A673 (cell line): Measurements from ENCODE around the gene PYGM. TPM values are rescaled to one million over a fixed set of nuclear protein-coding genes. Genes with fewer than 3 reads are reported as not detected.

Experiments
- BruUV-seq: library from RNA; stranded (reverse); fragments of 400-500 nt; replicated peaks from 2 replicates; lab custom pipeline; 2021; lab: Mats Ljungman, UMichigan
- CTCF ChIA-PET: fragments of 300-600 bp; sonication (Branson Sonifier 250); formaldehyde crosslinking; loops from one replicate; lab custom pipeline; 2022; ENCODE audit warnings: antibody characterized with exemption; lab: Charles Lee
- POLR2A ChIA-PET: fragments of 300-600 bp; sonication (Branson Sonifier 250); formaldehyde crosslinking; loops from one replicate; lab custom pipeline; 2022; ENCODE audit warnings: antibody characterized with exemption; ENCODE audit not compliant: low non-redundant PET; lab: Charles Lee
- DNase-seq: peaks from one replicate; pipeline ENCODE4 v3.0.0-alpha.2; 2015; ENCODE audit warnings: low spot score
- H3K27ac ChIP-seq: fragments of 200-600 bp; sonication (generic); 2 replicates; pipeline ENCODE4 v1.5.1; 2016; ENCODE audit warnings: mixed run types, low read depth, mild to moderate bottlenecking, mixed read lengths, antibody characterized with exemption, low read length; ENCODE audit not compliant: poor library complexity, severe bottlenecking
- H3K27me3 ChIP-seq: fragments of 200-600 bp; sonication (generic); replicated peaks from 2 replicates; pipeline ENCODE4 v1.6.1; 2017; ENCODE audit warnings: mixed run types, low read depth, mild to moderate bottlenecking, mixed read lengths, antibody characterized with exemption, low read length; ENCODE audit not compliant: insufficient read depth, poor library complexity
- H3K36me3 ChIP-seq: fragments of 200-600 bp; sonication (generic); 2 replicates; pipeline ENCODE4 v1.6.1; 2016; ENCODE audit warnings: mixed run types, mild to moderate bottlenecking, mixed read lengths, antibody characterized with exemption, low read length; ENCODE audit not compliant: insufficient read depth, poor library complexity, severe bottlenecking
- H3K4me1 ChIP-seq: fragments of 200-600 bp; sonication (generic); 2 replicates; pipeline ENCODE4 v1.6.1; 2017; ENCODE audit warnings: mixed run types, mild to moderate bottlenecking, mixed read lengths, antibody characterized with exemption, low read length; ENCODE audit not compliant: insufficient read depth, poor library complexity, severe bottlenecking
- H3K4me3 ChIP-seq: fragments of 200-600 bp; sonication (generic); 2 replicates; pipeline ENCODE4 v1.5.1; 2016; ENCODE audit warnings: low read depth, mixed run types, mild to moderate bottlenecking, mixed read lengths, low read length; ENCODE audit not compliant: poor library complexity, severe bottlenecking
- H3K9me3 ChIP-seq: fragments of 200-600 bp; sonication (generic); 2 replicates; pipeline ENCODE4 v1.6.1; 2016; ENCODE audit warnings: mixed run types, low read depth, mild to moderate bottlenecking, mixed read lengths, antibody characterized with exemption, low read length; ENCODE audit not compliant: poor library complexity, severe bottlenecking
- CTCF ChIP-seq: fragments of 300-800, 200-600 bp; sonication (generic); conservative IDR thresholded peaks from 2 replicates; pipeline ENCODE4 v1.5.1; 2017; ENCODE audit warnings: low read depth, mild to moderate bottlenecking, antibody characterized with exemption, low read length, moderate library complexity, mixed read lengths
- EZH2 ChIP-seq: fragments of 200-600 bp; sonication (generic); IDR thresholded peaks from 2 replicates; pipeline ENCODE4 v1.6.1; 2017; ENCODE audit warnings: borderline replicate concordance, low read depth, mild to moderate bottlenecking, mixed read lengths, antibody characterized with exemption, low read length; ENCODE audit not compliant: poor library complexity, severe bottlenecking
- intact Hi-C: fragments of 100-400 bp; cut with micrococcal nuclease; formaldehyde crosslinking; loops from one replicate; pipeline ENCODE4 v1.10.0; 2022; ENCODE audit not compliant: unreplicated experiment
- total RNA-seq: library from RNA; stranded (reverse); gene quantifications from 2 replicates; pipeline ENCODE4 v1.2.3, GENCODE V29; 2021

Gene PYGM
- total RNA-seq, 1 experiment from 2014 or later, result 2.4 TPM

DNA sequence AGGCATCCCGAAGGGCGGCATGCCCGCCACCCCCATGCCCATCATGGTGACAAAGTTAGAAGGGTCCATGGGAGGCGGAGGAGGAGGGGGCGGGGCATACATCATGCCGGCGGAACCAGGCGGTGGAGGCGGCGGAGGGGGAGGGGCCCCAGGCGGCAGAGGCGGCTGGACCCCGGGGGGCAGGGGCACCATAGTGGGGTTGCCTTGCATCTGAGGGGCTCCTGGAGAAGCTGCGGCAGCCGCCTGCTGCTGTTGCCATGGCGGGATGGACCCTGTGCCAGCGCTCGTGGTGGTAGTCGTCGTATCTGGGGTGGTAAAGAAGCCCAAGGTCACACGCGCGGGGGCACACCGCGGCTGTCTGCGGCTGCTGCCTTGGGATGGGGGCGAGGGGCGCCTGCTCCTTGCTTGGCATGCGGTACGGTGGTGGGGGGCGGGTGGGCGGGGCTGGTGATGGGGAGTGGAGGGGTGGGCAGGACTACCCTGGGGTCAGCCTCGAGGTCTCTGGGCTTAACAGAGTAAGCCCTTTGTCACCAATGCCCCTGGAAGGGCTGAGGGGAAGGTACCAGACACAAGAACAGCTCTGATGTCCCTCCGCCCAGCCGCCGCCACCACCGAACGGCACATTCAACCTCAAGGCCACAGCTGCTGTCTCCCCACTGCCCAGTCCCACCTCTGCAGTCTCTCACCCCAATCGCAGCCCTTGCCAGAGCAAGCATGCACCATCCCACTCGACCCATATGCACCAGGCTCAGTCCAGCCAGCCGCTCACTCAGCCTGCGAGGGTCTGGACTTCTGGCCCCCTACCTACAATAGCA is 6.3 kb upstream of the PYGM start:
- no peak for DNase-seq
- Histone ChIP-seq H3K27ac (no peak overlapping the region), H3K4me3 (no peak overlapping the region), H3K9me3 (no peaks in the 10 kb centered on the region), H3K27me3 (no peaks in the 10 kb centered on the region), H3K36me3 (peaks cover 87% of the 10 kb centered on the region), H3K4me1 (peaks cover 37% of the 10 kb centered on the region)
- TF ChIP-seq EZH2 (no peak), CTCF (no peak)
- BruUV-seq, result no TSS peak
- intact Hi-C loops, result no loop called here
- CTCF ChIA-PET, result no interaction called here
- POLR2A ChIA-PET, result no interaction called here

DNA sequence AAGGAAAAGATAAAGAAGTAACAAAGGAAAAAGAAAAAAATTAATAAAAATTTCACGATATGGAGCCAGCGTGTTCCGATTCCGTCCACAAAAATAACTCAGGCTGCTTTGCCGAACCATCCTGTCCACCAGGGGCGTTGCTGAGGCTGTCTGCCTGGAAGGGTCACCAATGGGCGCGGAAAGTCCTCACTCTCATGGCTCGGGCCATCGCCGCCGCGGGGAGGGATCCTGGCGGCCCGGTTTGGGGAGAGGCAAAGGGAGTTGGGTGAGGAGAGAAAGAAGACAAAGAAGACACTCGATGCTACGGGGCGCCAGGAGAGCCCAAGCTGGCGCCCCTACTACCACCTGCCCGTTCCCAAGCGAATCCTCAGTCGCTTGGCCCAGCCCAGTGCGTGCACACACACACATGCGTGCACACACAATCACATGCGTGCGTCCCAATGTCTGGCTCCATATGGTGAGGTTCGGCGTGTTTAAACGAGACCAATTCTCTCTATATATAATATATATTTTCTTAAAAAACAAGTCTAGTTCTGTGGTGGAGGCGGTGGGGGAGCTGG is 5.6 kb upstream of the PYGM start:
- no peak for DNase-seq
- Histone ChIP-seq H3K4me1 (peaks cover 37% of the 10 kb centered on the region), H3K4me3 (no peak overlapping the region), H3K27ac (no peak overlapping the region), H3K9me3 (no peaks in the 10 kb centered on the region), H3K27me3 (no peaks in the 10 kb centered on the region), H3K36me3 (peaks cover 80% of the 10 kb centered on the region)
- intact Hi-C loops, result no loop called here
- POLR2A ChIA-PET, result no interaction called here
- TF ChIP-seq EZH2 (no peak), CTCF (peak; percentile 52)
- CTCF ChIA-PET, result no interaction called here
- no TSS peak for BruUV-seq

DNA sequence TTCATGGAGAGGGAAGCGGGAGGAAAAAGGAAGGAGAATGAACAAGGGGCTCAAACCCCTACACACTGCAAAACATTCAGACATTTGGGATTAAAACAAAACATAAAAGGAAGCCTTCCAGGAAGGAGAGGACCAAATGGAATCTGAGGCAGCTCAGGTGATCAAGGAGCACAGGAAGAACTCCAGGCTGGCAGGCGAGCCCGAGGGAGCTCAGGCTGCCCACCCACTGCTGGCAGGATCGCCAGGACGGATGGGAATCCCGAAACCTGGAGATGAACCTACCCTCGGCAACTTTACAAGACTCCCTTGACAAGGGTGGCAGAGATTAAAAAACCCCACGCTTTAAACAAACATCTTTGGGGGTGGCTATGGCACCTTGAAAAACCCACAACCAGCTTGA is 5.0 kb upstream of the PYGM start:
- Histone ChIP-seq H3K4me3 (no peak overlapping the region), H3K36me3 (peaks cover 74% of the 10 kb centered on the region), H3K27ac (peak overlapping the region; percentile 60), H3K4me1 (peaks cover 37% of the 10 kb centered on the region), H3K27me3 (no peaks in the 10 kb centered on the region), H3K9me3 (no peaks in the 10 kb centered on the region)
- BruUV-seq, result TSS peak; percentile 59
- TF ChIP-seq EZH2 (no peak), CTCF (no peak)
- no peak for DNase-seq
- ChIA-PET CTCF (interaction anchor here (0.5 to 0.6 kb wide), 2 partner anchors 941 to 1065 kb away, joined by 3 to 4 read pairs; no protein-coding TSS in a partner anchor), POLR2A (no interaction called here)
- intact Hi-C loops, result no loop called here
